ENCODE measurements around the gene CNIH4. TPM values are rescaled to one million over a fixed set of nuclear protein-coding genes. Genes with fewer than 3 reads are reported as not detected.

CNIH4 gene
- 29.3 TPM for total RNA-seq

GRCh38 chr1:224356685-224357625 is at the start of gene CNIH4:
TSS of gene CNIH4 (plus strand) at chr1:224356879. CDS start at chr1:224356925, 46 bp downstream.

GRCh38 chr1:224329842-224330753 is 26.6 kb upstream of the CNIH4 start, which contains the start of gene NVL:
TSS of gene NVL (minus strand) at chr1:224330172. CDS start at chr1:224330127, 45 bp downstream.

Small RNA genes within 50 kb of the gene (small RNA-seq; reads per million reads assigned to genes)
- gene MIR4742 = 0.95 reads per million, percentile 76 among the genes with 10 or more reads in this experiment

Other genes starting within 250 kb of the CNIH4 start
- gene FBXO28, start 242.8 kb upstream of the CNIH4 start, total RNA-seq = 48.7 TPM
- 65.0 TPM for gene DEGS1, start 173.6 kb upstream of the CNIH4 start, total RNA-seq
- 38.8 TPM for gene NVL, start 26.7 kb upstream of the CNIH4 start, total RNA-seq
- gene WDR26, start 77.9 kb downstream of the CNIH4 start, total RNA-seq = 80.7 TPM